GM18858 (cell line): ENCODE results near the gene LANCL3.
"Not testable (repeated sequence)": the region's sequence is repeated elsewhere in the genome, so short reads cannot be mapped to it uniquely, and the experiment has no call there.

ENCODE experiments used
- ATAC-seq: cut with Tn5 transposase; IDR thresholded peaks from one replicate; pipeline ENCODE4 v1.9.1; 2021; ENCODE audit not compliant: unreplicated experiment

Gene LANCL3

GRCh38 chrX:37571426-37572107 is at the start of gene LANCL3:
Gene LANCL3 (plus strand): TSS chrX:37571661. CDS start chrX:37571871, 210 bp downstream.
- not testable (repeated sequence) for ATAC-seq

GRCh38 chrX:37523673-37524072 is 47.8 kb upstream of the LANCL3 start:
- ATAC-seq = not testable (repeated sequence)

GRCh38 chrX:37541991-37542390 is 29.5 kb upstream of the LANCL3 start:
- no peak for ATAC-seq

GRCh38 chrX:37542791-37543190 is 28.7 kb upstream of the LANCL3 start:
- no peak for ATAC-seq

- ATAC-seq = no peak
Measured at GRCh38 chrX:37543324-37543723, 28.1 kb upstream of the LANCL3 start.

GRCh38 chrX:37544531-37544930 is 26.9 kb upstream of the LANCL3 start:
- not testable (repeated sequence) for ATAC-seq

GRCh38 chrX:37545066-37545465 is 26.4 kb upstream of the LANCL3 start:
- no peak for ATAC-seq

- ATAC-seq = not testable (repeated sequence)
Measured at GRCh38 chrX:37549619-37550018, 21.8 kb upstream of the LANCL3 start.

- ATAC-seq = no peak
Measured at GRCh38 chrX:37553476-37553875, 18.0 kb upstream of the LANCL3 start.

- ATAC-seq = not testable (repeated sequence)
Measured at GRCh38 chrX:37565254-37565653, 6.2 kb upstream of the LANCL3 start.

GRCh38 chrX:37570349-37570748 is 1.1 kb upstream of the LANCL3 start:
- not testable (repeated sequence) for ATAC-seq

- ATAC-seq = not testable (repeated sequence)
Measured at GRCh38 chrX:37572108-37572587, 687 bp downstream of the LANCL3 start.

- not testable (repeated sequence) for ATAC-seq
Measured at GRCh38 chrX:37573121-37573520, 1.7 kb downstream of the LANCL3 start.

GRCh38 chrX:37578045-37578444 is 6.6 kb downstream of the LANCL3 start:
- no peak for ATAC-seq

- no peak for ATAC-seq
Measured at GRCh38 chrX:37580080-37580479, 8.6 kb downstream of the LANCL3 start.

GRCh38 chrX:37587337-37587736 is 15.9 kb downstream of the LANCL3 start:
- not testable (repeated sequence) for ATAC-seq

- no peak for ATAC-seq
Measured at GRCh38 chrX:37590047-37590446, 18.6 kb downstream of the LANCL3 start.

GRCh38 chrX:37594755-37595382 is 23.4 kb downstream of the LANCL3 start:
- no peak for ATAC-seq

GRCh38 chrX:37599729-37600128 is 28.3 kb downstream of the LANCL3 start:
- no peak for ATAC-seq

GRCh38 chrX:37603938-37604409 is 32.5 kb downstream of the LANCL3 start:
- peak; percentile 75 for ATAC-seq

GRCh38 chrX:37607243-37607642 is 35.8 kb downstream of the LANCL3 start:
- ATAC-seq = no peak

GRCh38 chrX:37608156-37608555 is 36.7 kb downstream of the LANCL3 start:
- no peak for ATAC-seq
